ENCODE measurements around the gene MINDY4. TPM values are rescaled to one million over a fixed set of nuclear protein-coding genes. Genes with fewer than 3 reads are reported as not detected.

Gene MINDY4
- total RNA-seq, 6 donors from 2014 or later = 7.7 to 43.0 (median 19.4) TPM

DNA sequence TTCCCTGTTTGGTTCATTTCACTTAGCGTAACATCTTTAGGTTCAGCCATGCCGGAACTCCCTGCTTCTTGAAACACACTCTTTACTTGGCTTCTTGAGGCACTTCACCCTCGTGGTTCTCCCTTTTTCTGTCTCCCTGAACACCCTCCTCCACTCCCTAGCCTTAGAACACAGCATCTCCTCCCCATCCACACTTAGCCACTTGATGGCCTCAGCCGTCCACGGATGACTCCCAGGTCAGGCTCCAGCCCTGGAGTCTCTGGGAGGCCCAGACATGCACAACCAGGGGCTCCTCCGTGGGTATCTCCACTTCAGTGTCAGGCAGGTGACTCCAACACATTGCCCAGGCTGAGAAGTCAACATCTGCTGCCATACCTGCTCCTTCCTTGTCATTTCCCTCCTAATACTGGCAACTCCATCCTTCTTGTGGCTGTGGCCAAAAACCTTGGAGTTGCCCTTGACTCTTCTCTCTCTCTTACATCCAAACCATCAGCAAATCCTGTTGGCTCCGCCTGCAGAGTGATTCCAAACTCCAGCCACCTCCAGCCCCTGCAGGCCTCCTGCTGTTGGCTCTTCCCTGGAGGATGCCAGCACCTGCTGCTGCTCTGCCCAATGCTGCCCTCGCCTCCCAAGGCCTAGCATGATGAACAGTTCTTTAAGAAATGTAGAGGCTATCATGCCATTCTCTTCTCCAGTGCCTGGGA is 27.7 kb upstream of the MINDY4 start:
- WGBS, 2 donors = 59 to 60% methylated on average over 8 of the region's 8 CpGs
- Histone ChIP-seq H3K36me3 (no peaks in the 10 kb centered on the region), H3K4me3 (no peak overlapping the region), H3K27me3 (no peaks in the 10 kb centered on the region), H3K9me3 (no peaks in the 10 kb centered on the region), H3K4me1 (peaks cover 0 to 6% (median 4%) of the 10 kb centered on the region in 4 donors), H3K27ac (no peak overlapping the region)
- TF ChIP-seq CTCF (IDR thresholded peaks at IDR 0.05) = peak in 4 of 6 experiments; percentile 6 to 32 (median 18)
- no peak for TF ChIP-seq POLR2AphosphoS5 (IDR thresholded peaks at IDR 0.05)
- no peak for DNase-seq
- peak in 1 of 2 donors; percentile 53 for ATAC-seq (ENCODE audit: low FRiP score in 2 of 2)

DNA sequence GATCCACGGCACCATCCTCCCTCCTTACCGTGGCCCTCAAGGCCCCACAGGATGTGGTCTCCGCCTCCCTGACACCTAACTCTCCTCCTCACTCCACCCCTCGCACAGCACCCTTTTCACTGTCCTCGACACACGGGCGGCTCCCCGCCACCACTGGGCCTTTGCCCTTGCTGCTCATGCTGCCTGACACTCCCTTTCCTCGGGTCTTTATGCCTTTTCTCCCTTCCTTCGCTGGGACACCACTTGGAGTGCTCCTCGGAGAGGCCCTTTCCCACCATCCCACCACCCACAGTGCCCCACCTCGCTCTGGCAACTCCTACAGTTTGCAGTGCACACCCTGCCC is 27.2 kb upstream of the MINDY4 start:
- Histone ChIP-seq H3K27ac (no peak overlapping the region), H3K9me3 (no peaks in the 10 kb centered on the region), H3K27me3 (no peaks in the 10 kb centered on the region), H3K4me3 (no peak overlapping the region), H3K36me3 (no peaks in the 10 kb centered on the region), H3K4me1 (peaks cover 0 to 6% (median 4%) of the 10 kb centered on the region in 4 donors)
- TF ChIP-seq POLR2AphosphoS5 (IDR thresholded peaks at IDR 0.05) = no peak
- no peak for TF ChIP-seq CTCF (IDR thresholded peaks at IDR 0.05)
- TF ChIP-seq EP300 (IDR thresholded peaks at IDR 0.05) = no peak
- no peak for TF ChIP-seq POLR2A (IDR thresholded peaks at IDR 0.05)
- DNase-seq = no peak
- no peak for ATAC-seq (ENCODE audit: low FRiP score in 2 of 2)
- 82 to 94% methylated on average over 12 of the region's 12 CpGs for WGBS, 2 donors

DNA sequence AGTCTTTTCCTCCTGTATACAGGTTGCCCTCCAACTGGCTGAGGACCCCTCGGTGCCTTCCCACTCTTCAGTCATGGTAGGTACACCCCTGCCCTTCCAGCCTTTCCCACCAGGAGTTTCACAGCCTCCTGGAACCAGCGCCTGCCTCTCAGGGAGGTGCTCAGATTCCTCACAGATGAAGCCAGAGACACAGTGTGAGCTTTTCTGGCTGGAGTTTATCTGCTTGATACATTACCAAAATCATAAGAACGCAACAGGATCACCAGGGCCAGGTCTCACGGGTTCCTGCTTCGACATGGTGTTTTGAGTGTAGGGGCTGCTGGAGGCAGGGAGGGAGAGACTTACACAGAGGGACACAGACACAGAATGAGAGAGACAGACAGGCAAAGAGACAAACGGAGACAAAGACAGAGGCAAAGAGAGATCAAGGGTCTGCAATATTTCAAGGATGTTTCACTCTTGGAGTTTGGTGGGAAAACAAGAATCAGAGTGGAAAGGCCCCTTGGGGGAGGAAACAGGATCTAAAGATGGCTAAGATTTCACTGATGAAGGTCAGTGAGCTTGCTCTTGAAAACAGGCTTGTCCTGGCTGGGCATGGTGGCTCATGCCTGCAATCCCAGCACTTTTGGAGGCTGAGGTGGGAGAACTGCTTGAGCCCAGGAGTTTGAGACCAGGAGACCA is 25.8 kb upstream of the MINDY4 start:
- H3K9me3 ChIP-seq = no peaks in the 10 kb centered on the region
- DNase-seq = no peak
- peaks cover 1 to 17% (median 6%) of the 10 kb centered on the region in 4 donors for H3K4me1 ChIP-seq
- ATAC-seq (ENCODE audit: low FRiP score in 2 of 2) = peak in 1 of 2 donors; percentile 31
- H3K27ac ChIP-seq = no peak overlapping the region
- WGBS, 2 donors = 74 to 78% methylated on average over 4 to 6 of the region's 6 CpGs
- H3K27me3 ChIP-seq = no peaks in the 10 kb centered on the region
- TF ChIP-seq POLR2AphosphoS5 (IDR thresholded peaks at IDR 0.05) (no peak), POLR2A (IDR thresholded peaks at IDR 0.05) (no peak), EP300 (IDR thresholded peaks at IDR 0.05) (no peak), CTCF (IDR thresholded peaks at IDR 0.05) (no peak)
- no peaks in the 10 kb centered on the region for H3K36me3 ChIP-seq
- H3K4me3 ChIP-seq = no peak overlapping the region

DNA sequence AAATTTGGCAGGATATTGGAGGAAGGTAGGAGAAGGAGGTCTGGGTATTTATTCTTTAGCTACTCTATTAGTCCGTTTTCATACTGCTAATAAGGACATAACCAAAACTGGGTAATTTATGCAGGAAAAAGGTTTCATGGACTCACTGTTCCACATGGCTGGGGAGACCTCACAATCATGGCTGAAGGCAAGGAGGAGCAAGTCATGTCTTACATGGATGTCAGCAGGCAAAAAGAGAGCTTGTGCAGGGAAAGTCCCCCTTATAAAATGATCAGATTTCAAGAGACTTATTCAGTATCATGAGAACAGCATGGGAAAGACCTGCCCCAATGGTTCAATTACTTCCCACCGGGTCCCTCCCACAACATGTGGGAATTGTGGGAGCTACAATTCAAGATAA is 21.2 kb upstream of the MINDY4 start:
- H3K4me3 ChIP-seq = no peak overlapping the region
- H3K4me1 ChIP-seq = peaks cover 11 to 31% (median 22%) of the 10 kb centered on the region in 4 donors
- 79 to 85% methylated on average over 2 of the region's 2 CpGs for WGBS, 2 donors
- H3K9me3 ChIP-seq = no peaks in the 10 kb centered on the region
- H3K27ac ChIP-seq = peak overlapping the region; percentile 77 to 88 (median 84)
- no peak for ATAC-seq (ENCODE audit: low FRiP score in 2 of 2)
- DNase-seq = no peak
- peaks cover 0 to 9% (median 0%) of the 10 kb centered on the region in 4 donors for H3K36me3 ChIP-seq
- H3K27me3 ChIP-seq = no peaks in the 10 kb centered on the region
- TF ChIP-seq CTCF (IDR thresholded peaks at IDR 0.05) (no peak), POLR2AphosphoS5 (IDR thresholded peaks at IDR 0.05) (no peak), POLR2A (IDR thresholded peaks at IDR 0.05) (no peak), EP300 (IDR thresholded peaks at IDR 0.05) (no peak)
